Mesenteric fat pad (tissue), 1 donor: Measurements from ENCODE around the gene POU5F1. TPM values are rescaled to one million over a fixed set of nuclear protein-coding genes. Genes with fewer than 3 reads are reported as not detected.

Source experiments
- DNase-seq: peaks from one replicate; pipeline ENCODE4 v3.0.0-alpha.2; 2020; ENCODE audit warnings: low spot score
- total RNA-seq: library from RNA; stranded (reverse); fragmentation: NEBNext Ultra II Directional; extraction: Animal tissue kit (Norgen Biotek cat#: 25700); gene quantifications from one replicate; pipeline ENCODE4 v1.2.1, GENCODE V29; 2021
- donor health status: DM: yes; HTN: yes; CAD: no.

POU5F1 gene
- total RNA-seq, 1 donor from 2014 or later, result 0.93 TPM

- DNase-seq, result no peak
These were observed 53.7 kb downstream of the POU5F1 start for GRCh38 chr6:31116661-31117385.

- no peak for DNase-seq
These were observed 54.4 kb downstream of the POU5F1 start for GRCh38 chr6:31115941-31116560.

- DNase-seq, result no peak
These were observed 55.3 kb downstream of the POU5F1 start for GRCh38 chr6:31114970-31115849.

GRCh38 chr6:31114541-31114878 lies 56.0 kb downstream of the POU5F1 start, which contains the start of gene PSORS1C1:
PSORS1C1 (plus strand) TSS chr6:31114800; CDS start chr6:31129633, 14,833 bp downstream.
- DNase-seq, result no peak

Other genes starting within 250 kb of the POU5F1 start
- gene SFTA2, start 238.5 kb downstream of the POU5F1 start, total RNA-seq, result not detected
- gene MUCL3, start 229.7 kb downstream of the POU5F1 start, total RNA-seq, result not detected
- not detected for gene MUC21, start 187.0 kb downstream of the POU5F1 start, total RNA-seq
- not detected for gene MUC22, start 160.2 kb downstream of the POU5F1 start, total RNA-seq
- not detected for gene C6orf15, start 58.1 kb downstream of the POU5F1 start, total RNA-seq
- gene PSORS1C1, start 55.9 kb downstream of the POU5F1 start, total RNA-seq, result 0.45 TPM
- gene CDSN, start 50.2 kb downstream of the POU5F1 start, total RNA-seq, result not detected
- not detected for gene PSORS1C2, start 31.6 kb downstream of the POU5F1 start, total RNA-seq
- 8.4 TPM for gene CCHCR1, start 12.9 kb downstream of the POU5F1 start, total RNA-seq
- 2.1 TPM for gene TCF19, start 12.1 kb downstream of the POU5F1 start, total RNA-seq
- gene HLA-C, start 101.4 kb upstream of the POU5F1 start, total RNA-seq, result 425 TPM
- gene HLA-B, start 186.5 kb upstream of the POU5F1 start, total RNA-seq, result 914 TPM
- gene MICA, start 232.9 kb upstream of the POU5F1 start, total RNA-seq, result 9.9 TPM